ENCODE results near the gene TMEM143.
"Not testable (repeated sequence)": the region's sequence is repeated elsewhere in the genome, so short reads cannot be mapped to it uniquely, and the experiment has no call there.

TMEM143 gene

DNA sequence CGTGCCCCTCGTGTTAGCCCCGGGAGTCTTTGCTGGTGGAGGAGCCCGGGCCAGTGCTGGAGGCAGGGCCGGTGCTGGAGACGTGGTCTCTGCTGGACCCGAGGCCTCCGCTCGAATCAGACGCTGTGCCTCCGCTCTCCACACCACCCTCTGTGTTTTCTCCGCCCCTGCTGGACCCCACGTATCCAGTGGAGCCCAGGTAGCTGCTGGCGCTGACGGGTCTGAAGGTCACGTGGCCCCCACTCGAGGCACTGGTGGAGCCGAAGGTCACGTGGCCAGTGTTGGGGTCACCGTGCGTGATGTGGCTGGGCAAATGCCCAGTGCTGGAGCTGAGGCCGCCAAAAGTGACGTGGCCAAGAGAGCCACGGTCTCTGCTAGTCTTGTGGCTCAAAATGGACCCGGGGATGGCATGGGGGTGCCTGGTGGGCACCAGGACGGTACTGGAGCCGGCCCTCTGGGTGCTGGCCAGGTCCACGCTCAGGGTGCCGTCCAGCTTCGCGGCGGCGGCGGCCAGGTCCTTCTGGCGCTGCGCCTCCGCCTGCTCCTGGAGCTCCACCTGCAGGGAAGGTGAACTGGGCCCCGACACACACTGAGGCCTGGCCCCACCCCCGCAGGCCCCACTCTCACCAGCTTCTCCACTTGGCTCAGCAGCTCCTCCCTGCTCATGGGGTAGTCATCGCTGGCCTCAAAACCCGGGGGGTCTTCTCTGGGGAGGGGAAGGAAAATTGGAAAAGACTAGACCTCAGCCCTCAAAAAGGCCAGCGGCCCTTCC is 66.6 kb downstream of the TMEM143 start:
- no peak for DNase-seq (ENCODE audit: low read depth, low spot score)

DNA sequence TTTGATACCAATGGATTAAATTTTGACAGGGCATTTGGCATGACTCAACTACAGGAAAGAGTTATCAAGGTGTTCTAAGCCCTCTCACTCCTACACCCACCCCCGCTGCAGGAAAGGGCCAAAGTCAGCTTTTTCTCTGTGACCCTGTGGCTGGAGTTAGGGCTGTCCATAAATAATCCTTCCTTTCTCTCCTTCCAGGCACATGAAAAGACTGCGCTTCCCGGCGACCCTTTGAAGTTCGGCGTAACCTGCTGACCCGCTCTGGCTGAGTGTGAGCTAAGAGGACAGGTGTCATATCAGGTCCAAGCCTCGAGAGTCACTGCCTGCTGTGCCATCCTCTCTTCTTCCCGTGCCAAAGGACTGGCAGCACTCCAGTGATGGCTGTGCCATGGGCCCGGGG is 68.3 kb downstream of the TMEM143 start:
- DNase-seq (ENCODE audit: low read depth, low spot score): no peak

DNA sequence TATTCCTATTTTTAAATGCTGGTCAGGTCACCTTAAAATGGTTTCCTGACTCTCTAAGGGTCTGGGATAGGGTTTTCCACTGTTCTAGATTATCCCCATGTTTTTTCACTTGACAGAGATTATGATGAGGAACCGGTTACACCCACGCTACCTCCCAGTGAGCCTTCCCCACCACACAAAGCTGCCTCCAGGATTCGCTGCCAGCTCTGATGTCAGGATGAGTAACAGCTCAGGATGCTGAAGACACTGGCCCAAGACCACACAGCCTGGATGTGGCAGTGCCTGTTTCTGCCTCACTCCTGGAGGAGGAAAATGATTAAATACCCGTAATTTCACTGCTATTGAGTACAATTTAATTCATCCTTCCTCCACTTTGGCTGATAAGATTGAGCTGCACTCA is 70.9 kb downstream of the TMEM143 start:
- DNase-seq (ENCODE audit: low read depth, low spot score): no peak

DNA sequence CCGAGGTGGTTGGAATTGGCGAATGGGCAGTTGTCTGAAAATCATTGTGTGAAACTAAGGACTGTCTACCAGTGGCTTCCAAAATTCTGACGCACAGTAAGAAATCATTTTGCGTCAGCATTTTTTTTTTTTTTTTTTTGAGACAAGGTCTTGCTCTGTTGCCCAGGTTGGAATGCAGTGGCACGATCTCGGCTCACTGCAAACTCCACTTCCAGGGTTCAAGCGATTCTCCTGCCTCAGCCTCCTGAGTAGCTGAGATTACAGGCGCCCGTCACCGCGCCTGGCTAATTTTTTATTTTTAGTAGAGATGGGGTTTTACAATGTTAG is 72.3 kb downstream of the TMEM143 start:
- not testable (repeated sequence) for DNase-seq (ENCODE audit: low read depth, low spot score)

DNA sequence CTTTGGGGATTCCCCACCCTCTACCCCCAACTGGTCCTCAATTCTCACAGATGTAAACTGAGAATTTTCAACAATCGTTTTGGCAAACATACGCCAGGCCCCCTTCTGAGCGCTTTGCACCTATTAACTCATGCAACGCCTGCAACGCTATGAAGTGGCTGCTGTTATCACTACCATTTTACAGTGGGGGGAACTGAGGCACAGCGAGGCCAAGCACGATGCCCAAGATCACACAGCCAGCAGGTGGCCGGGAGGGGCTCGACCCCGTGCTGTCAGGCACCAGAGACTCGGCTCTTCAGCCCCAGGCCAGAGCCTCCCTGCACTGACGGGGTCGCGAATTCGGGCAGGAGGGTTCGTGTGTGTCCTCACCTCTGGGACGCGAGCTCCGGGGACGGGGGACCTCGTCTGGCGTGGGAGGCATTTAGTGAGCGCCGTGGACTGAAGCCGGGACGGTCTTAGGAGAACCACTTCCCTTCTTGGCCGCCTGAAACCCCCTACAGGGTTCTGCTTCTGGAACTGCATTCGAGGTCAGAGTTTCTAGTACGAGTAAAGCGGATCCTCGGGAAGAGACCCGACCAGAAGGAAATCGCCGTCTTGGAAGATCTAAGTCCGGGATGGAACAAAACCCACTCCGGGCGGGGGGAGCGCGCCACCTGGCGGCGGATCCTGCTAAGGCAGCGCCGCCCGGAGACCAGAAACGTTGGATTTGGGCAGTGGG is 72.8 kb downstream of the TMEM143 start:
- peak; percentile 76 for DNase-seq (ENCODE audit: low read depth, low spot score)

DNA sequence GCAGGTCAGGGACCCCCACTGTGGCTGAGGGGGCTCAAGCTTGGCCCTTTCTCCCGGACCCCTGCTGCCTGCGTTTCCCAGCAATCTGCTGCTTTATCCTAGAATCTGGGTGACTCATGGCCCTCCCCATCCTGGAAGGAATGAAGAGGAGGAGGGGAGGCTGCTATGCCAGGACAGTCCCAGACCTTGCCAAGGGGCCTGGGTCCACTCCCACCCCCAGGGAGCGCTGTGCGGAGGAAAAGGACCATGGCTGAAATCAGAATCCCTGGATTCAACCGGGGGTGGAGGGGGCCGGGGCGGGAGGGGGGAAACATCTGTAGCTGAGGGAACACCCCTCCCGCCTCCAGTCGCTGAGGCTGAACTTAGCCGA is 73.4 kb downstream of the TMEM143 start:
- peak; percentile 59 for DNase-seq (ENCODE audit: low read depth, low spot score)

DNA sequence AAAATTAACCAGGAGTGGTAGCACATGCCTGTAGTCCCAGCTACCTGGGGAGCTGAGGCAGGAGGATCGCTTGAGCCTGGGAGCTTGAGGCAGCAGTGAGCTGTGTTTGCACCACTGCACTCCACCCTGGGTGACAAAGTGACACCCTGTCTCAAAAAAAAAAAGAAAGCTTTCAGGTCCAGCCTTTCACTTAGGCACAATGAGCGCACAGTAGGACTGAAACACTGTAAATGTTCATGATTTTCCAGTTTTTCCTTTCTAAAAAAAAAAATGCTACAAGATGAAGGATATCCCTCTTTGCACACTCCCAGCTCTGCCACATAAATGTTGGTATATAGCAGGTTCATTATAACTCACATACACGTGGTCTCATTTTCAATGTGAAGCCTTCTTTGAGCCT is 76.0 kb downstream of the TMEM143 start:
- no peak for DNase-seq (ENCODE audit: low read depth, low spot score)

DNA sequence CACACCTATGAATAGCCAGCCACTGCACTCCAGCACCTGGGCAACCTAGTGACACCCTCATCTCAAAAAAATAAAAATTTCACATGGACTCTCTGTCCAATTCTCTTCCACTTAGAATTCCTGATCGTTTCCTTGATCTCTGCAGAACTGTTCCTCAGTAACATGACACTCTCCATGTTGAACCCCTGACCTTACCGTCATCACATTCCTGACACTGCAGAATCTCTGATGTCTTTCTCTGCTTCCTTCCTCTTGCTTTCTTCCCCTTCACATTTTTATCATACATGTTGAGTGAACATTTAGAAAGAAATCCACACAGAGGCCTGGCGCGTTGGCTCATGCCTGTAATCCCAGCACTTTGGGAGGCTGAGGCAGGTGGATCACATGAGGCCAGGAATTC is 78.8 kb downstream of the TMEM143 start:
- no peak for DNase-seq (ENCODE audit: low read depth, low spot score)

DNA sequence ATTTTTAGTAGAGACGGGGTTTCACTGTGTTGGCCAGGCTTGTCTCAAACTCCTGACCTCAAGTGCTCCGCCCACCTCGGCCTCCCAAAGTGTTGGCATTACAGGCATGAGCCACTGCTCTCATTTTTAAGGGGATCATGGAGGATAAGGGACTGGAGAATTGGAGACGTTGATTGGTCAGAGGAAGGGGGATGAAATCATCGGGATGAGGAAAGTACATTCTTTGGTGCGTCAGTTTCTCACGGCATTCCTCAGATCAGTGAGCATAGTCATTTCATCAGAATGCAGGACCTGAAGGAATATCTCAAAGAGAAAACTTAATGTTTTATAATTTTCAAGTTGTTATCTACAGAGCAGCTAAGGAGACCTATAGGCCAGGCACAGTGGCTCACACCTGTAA is 79.8 kb downstream of the TMEM143 start:
- DNase-seq (ENCODE audit: low read depth, low spot score): no peak

All from brain pericyte (primary cell).